Epithelial cell of proximal tubule (primary cell): ENCODE data around the gene LRRC38. TPM values are rescaled to one million over a fixed set of nuclear protein-coding genes. Genes with fewer than 3 reads are reported as not detected.

Experiments used
- DNase-seq: peaks from one replicate; pipeline ENCODE4 v3.0.0-alpha.2; 2011; ENCODE audit warnings: low read depth
- H3K4me3 ChIP-seq: 2 replicates; pipeline ENCODE4 v1.5.1; 2011; ENCODE audit warnings: low read depth, mild to moderate bottlenecking, low read length
- total RNA-seq: library from RNA; depleted of rRNA; stranded (reverse); fragments of >200 nt; gene quantifications from 2 replicates; pipeline ENCODE4 v1.2.3, GENCODE V29; 2015
- TF ChIP-seq, protein P1 (sequence below): conservative IDR thresholded peaks from 2 replicates; pipeline ENCODE4 v1.5.1; 2012; ENCODE audit warnings: low read depth, mild to moderate bottlenecking, low read length

The LRRC38 gene
- total RNA-seq, 1 donor from 2014 or later = not detected

DNA sequence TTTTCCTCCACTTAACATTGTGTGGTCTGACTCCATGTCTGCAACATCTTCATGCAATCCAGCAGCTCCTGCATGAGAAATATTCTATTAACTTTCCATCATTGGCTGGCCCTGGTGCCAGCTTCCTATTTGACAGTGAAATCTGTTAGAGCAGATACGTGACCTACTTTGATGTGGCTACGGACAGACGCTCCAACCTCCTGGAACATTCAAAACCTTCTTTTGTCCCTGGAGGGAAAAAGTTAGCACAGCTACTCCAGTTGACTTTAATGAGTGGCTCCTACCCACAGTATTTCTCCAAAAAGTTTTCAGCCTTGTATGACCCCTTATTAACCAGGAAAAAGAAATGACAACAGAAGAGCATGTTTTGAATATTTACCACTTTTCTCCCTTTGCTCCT is 81.6 kb downstream of the LRRC38 start:
- TF ChIP-seq, protein P1, sequence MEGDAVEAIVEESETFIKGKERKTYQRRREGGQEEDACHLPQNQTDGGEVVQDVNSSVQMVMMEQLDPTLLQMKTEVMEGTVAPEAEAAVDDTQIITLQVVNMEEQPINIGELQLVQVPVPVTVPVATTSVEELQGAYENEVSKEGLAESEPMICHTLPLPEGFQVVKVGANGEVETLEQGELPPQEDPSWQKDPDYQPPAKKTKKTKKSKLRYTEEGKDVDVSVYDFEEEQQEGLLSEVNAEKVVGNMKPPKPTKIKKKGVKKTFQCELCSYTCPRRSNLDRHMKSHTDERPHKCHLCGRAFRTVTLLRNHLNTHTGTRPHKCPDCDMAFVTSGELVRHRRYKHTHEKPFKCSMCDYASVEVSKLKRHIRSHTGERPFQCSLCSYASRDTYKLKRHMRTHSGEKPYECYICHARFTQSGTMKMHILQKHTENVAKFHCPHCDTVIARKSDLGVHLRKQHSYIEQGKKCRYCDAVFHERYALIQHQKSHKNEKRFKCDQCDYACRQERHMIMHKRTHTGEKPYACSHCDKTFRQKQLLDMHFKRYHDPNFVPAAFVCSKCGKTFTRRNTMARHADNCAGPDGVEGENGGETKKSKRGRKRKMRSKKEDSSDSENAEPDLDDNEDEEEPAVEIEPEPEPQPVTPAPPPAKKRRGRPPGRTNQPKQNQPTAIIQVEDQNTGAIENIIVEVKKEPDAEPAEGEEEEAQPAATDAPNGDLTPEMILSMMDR = no peak
- DNase-seq = no peak
- no peak overlapping the region for H3K4me3 ChIP-seq

DNA sequence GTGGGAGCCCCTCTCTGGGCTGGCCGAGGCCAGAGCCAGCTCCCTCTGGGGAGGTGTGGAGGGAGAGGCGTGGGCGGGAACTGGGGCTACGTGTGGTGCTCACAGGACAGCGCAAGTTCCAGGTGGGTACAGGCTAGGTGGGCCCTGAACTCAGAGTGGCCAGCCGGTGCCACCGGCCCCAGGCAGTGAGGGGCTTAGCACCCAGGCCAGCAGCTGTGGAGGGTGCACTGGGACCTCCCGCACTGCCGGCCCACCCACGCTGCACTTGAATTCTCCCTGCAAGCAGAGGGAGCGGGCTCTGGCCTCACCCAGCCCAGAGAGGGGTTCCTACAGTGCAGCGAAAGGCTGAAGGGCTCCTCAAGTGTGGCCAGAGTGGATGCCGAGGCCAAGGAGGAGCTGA is 83.3 kb downstream of the LRRC38 start:
- TF ChIP-seq, protein P1 = no peak
- H3K4me3 ChIP-seq = no peak overlapping the region
- DNase-seq = no peak

Other genes with a start within 250 kb of the LRRC38 start
- not detected in 2 replicates for gene PRAMEF8, start 228.9 kb downstream of the LRRC38 start, total RNA-seq
- not detected in 2 replicates for gene PRAMEF33, start 210.5 kb downstream of the LRRC38 start, total RNA-seq
- not detected in 2 replicates for gene PRAMEF15, start 198.4 kb downstream of the LRRC38 start, total RNA-seq
- not detected in 2 replicates for gene PRAMEF14, start 166.9 kb downstream of the LRRC38 start, total RNA-seq
- gene PRAMEF19, start 142.1 kb downstream of the LRRC38 start, total RNA-seq = not detected in 2 replicates
- gene PRAMEF17, start 124.4 kb downstream of the LRRC38 start, total RNA-seq = not detected in 2 replicates
- not detected in 2 replicates for gene PRAMEF20, start 103.6 kb downstream of the LRRC38 start, total RNA-seq
- 7.6 TPM in 2 replicates for gene PDPN, start 69.8 kb upstream of the LRRC38 start, total RNA-seq
- gene PRDM2, start 186.2 kb upstream of the LRRC38 start, total RNA-seq = 10.3 and 12.5 TPM in 2 replicates